Measurements from ENCODE around the gene EREG. TPM values are rescaled to one million over a fixed set of nuclear protein-coding genes. Genes with fewer than 3 reads are reported as not detected.

EREG gene
- total and polyA plus RNA-seq, 9 of the 15 experiments (the other 6 are each of a cell fraction or from before 2014, with no cell fraction given) = 0.97 to 7.3 (median 2.5) TPM

DNA sequence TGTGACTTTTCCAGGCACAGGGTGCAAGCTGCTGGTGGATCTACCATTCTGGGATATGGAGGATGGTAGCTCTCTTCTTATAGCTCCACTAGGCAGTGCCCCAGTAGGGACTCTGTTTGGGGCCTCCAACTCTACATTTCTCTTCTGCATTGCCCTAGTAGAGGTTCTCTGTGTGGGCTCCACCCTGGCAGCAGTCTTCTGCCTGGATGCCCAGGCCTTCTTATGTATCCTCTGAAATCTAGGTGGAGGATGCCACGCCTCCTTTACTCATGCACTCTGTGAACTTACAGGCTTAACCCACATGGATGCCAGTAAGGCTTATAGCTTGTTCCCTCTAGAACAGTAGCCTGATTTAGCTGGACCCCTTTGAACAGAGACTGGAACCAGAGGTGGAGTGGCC is 20.9 kb upstream of the EREG start:
- peak; percentile 32 for TF ChIP-seq ZFP36 (IDR thresholded peaks at IDR 0.05; ENCODE audit: low read depth, low read length, partially characterized antibody)
- TF ChIP-seq CBX3 (IDR thresholded peaks at IDR 0.05; ENCODE audit: borderline replicate concordance in 1 of 2, low read length in 2 of 2) = peak in 1 of 2 experiments; percentile 82; a peak in 1 of 3 replicates
- peak; percentile 92 for TF ChIP-seq CBX5 (IDR thresholded peaks at IDR 0.05; ENCODE audit: borderline replicate concordance, low read depth)
- peak; percentile 72; the same call in 1 of the 2 replicates for TF ChIP-seq CBX1 (IDR thresholded peaks at IDR 0.05; ENCODE audit: low read depth)
- peak; percentile 38 for TF ChIP-seq ZNF280A (IDR thresholded peaks at IDR 0.05; ENCODE audit: low read depth, partially characterized antibody)
- TF ChIP-seq POLR2A (conservative IDR thresholded peaks at IDR 0.05) = no peak
- no peak for TF ChIP-seq NFXL1 (CRISPR knock-in tag; IDR thresholded peaks at IDR 0.05)
- 0 out of 2 replicates have a peak, but pooled peaks have one; percentile 39 for TF ChIP-seq TRIM28 (IDR thresholded peaks at IDR 0.05)
- no peak overlapping the region for H2AFZ ChIP-seq (ENCODE audit: low read depth, low read length)
- BruUV-seq (replicated peaks) = no TSS peak
- ATAC-seq (no peak), DNase-seq (ENCODE audit: extremely low read depth in 1 of 4, low spot score in 3 of 4) (no peak), FAIRE-seq (no peak)
- H3K4me2 ChIP-seq (ENCODE audit: insufficient read depth, low read length) = no peak overlapping the region
- intact Hi-C loops (cut with micrococcal nuclease) = no loop called here
- H3K4me1 ChIP-seq (replicated peaks in 1 of 2; ENCODE audit: control insufficient read depth in 2 of 2, insufficient read depth in 2 of 2, low read length in 2 of 2) = no peaks in the 10 kb centered on the region; a peak in 1 of 5 replicates
- no peak overlapping the region for H3K27ac ChIP-seq (ENCODE audit: extremely low read depth, low read depth, low read length)
- no peaks in the 10 kb centered on the region for H3K79me2 ChIP-seq (ENCODE audit: control insufficient read depth, insufficient read depth, low read length)
- H3K4me3 ChIP-seq = no peak overlapping the region
- no peaks in the 10 kb centered on the region for H4K20me1 ChIP-seq (replicated peaks; ENCODE audit: control insufficient read depth, insufficient read depth, low read length)
- no peaks in the 10 kb centered on the region for H3K27me3 ChIP-seq (ENCODE audit: control insufficient read depth in 2 of 2, insufficient read depth in 2 of 2, low read length in 2 of 2)
- CTCF ChIA-PET (ENCODE audit: low intra/inter-chr PET ratio) = no interaction called here
- WGBS (ENCODE audit: insufficient coverage, low coverage, missing lambda C conversion rate) = 33% methylated on average over 1 of the region's 1 CpG
- in situ Hi-C loops (cut with MboI) = no loop called here
- no peak overlapping the region for H3K9ac ChIP-seq (ENCODE audit: insufficient read depth in 1 of 2, low read depth in 2 of 2, low read length in 2 of 2)
- H3K9me1 ChIP-seq (ENCODE audit: control insufficient read depth, insufficient read depth, low read length) = no peaks in the 10 kb centered on the region
- H3K36me3 ChIP-seq (ENCODE audit: control insufficient read depth, insufficient read depth, low read length) = no peaks in the 10 kb centered on the region
- peaks cover 7% of the 10 kb centered on the region for H3K9me3 ChIP-seq (replicated peaks; ENCODE audit: control insufficient read depth, insufficient read depth, low read depth, low read length)
- POLR2A ChIA-PET = no interaction called here

All from K562 (cell line).